Upper lobe of left lung (tissue), 6 donors: Measurements from ENCODE around the gene DEPDC5. TPM values are rescaled to one million over a fixed set of nuclear protein-coding genes. Genes with fewer than 3 reads are reported as not detected.

Experiments used
- ATAC-seq, 2 donors: fragments of 200-7000 bp; cut with Tn5 transposase; one replicate each; pipeline ENCODE4 v1.9.1; 2022; ENCODE audit warnings: mild to moderate bottlenecking in 2 of 2, moderate library complexity in 2 of 2; ENCODE audit not compliant: low FRiP score in 2 of 2
- DNase-seq, 2 donors: peaks; one replicate each; pipeline ENCODE4 v3.0.0-alpha.2; 2019 to 2020
- H3K27ac ChIP-seq, 4 donors: fragments of 200-600 bp; sonication (generic); one replicate each; pipeline ENCODE4 v1.5.1; 2016 to 2019
- H3K27me3 ChIP-seq, 4 donors: fragments of 200-600 bp; sonication (generic); one replicate each; pipeline ENCODE4 v1.5.1; 2017 to 2019
- H3K36me3 ChIP-seq, 4 donors: fragments of 200-600 bp; sonication (generic); one replicate each; pipeline ENCODE4 v1.5.1; 2016 to 2019
- H3K4me1 ChIP-seq, 4 donors: fragments of 200-600 bp; sonication (generic); one replicate each; pipeline ENCODE4 v1.5.1; 2018 to 2019
- H3K4me3 ChIP-seq, 4 donors: fragments of 200-600 bp; sonication (generic); one replicate each; pipeline ENCODE4 v1.5.1; 2017 to 2019; ENCODE audit warnings: mild to moderate bottlenecking in 2 of 4, moderate library complexity in 1 of 4
- H3K9me3 ChIP-seq, 4 donors: fragments of 200-600 bp; sonication (generic); one replicate each; pipeline ENCODE4 v1.5.1; 2018 to 2019
- CTCF ChIP-seq, 6 experiments: fragments of 450-650 bp in 4 of 6; fragments of 200-600 bp in 2 of 6; sonication (generic) in 2 of 6; IDR thresholded peaks; one replicate each; pipeline ENCODE4 v1.5.1; 2016 to 2019; ENCODE audit warnings: antibody characterized with exemption in 6 of 6
- EP300 ChIP-seq, 4 donors: sonication (generic); formaldehyde crosslinking; IDR thresholded peaks; one replicate each; pipeline ENCODE4 v1.5.1; 2017; ENCODE audit warnings: antibody characterized with exemption in 4 of 4, control low read depth in 2 of 4
- POLR2A ChIP-seq, 4 donors: fragments of 450-650 bp; IDR thresholded peaks; one replicate each; pipeline ENCODE4 v1.5.1; 2016 to 2017; ENCODE audit warnings: antibody characterized with exemption in 4 of 4, mild to moderate bottlenecking in 2 of 4
- POLR2AphosphoS5 ChIP-seq, 2 donors: sonication (generic); formaldehyde crosslinking; IDR thresholded peaks; one replicate each; pipeline ENCODE4 v1.5.1; 2017; ENCODE audit warnings: antibody characterized with exemption in 2 of 2
- WGBS, 2 donors: methylation state at CpG; one replicate each; pipeline ENCODE4 v1.1.5; 2017 to 2018; 5-methylcytosine and 5-hydroxymethylcytosine counted together
- total RNA-seq, 6 donors: library from RNA; depleted of rRNA in 4 of 6; stranded (reverse); fragments of >200 nt in 4 of 6; gene quantifications; one replicate each; pipeline versions ENCODE4 v1.1.0 to v1.2.1, GENCODE V29; 2016 to 2021
- donor health status: DM: no; HTN: no; CAD: no; lungs with moderate emphysema.
- donor health status: DM: no; HTN: yes; CAD: no; lungs with severe emphysema.

DEPDC5 gene
- total RNA-seq, 6 donors from 2014 or later, result 10.9 to 31.4 (median 24.4) TPM

GRCh38 chr22:31723723-31724122 lies 30.1 kb upstream of the DEPDC5 start:
- WGBS, 2 donors, result 93 to 97% methylated on average over 5 of the region's 5 CpGs
- no peaks in the 10 kb centered on the region for H3K9me3 ChIP-seq
- no peak for TF ChIP-seq CTCF (IDR thresholded peaks at IDR 0.05)
- no peak for TF ChIP-seq POLR2AphosphoS5 (IDR thresholded peaks at IDR 0.05)
- no peak for TF ChIP-seq EP300 (IDR thresholded peaks at IDR 0.05)
- no peak for TF ChIP-seq POLR2A (IDR thresholded peaks at IDR 0.05)

GRCh38 chr22:31726692-31727091 lies 27.1 kb upstream of the DEPDC5 start:
- DNase-seq (no peak), ATAC-seq (no peak)
- Histone ChIP-seq H3K4me1 (no peaks in the 10 kb centered on the region), H3K9me3 (no peaks in the 10 kb centered on the region), H3K4me3 (no peak overlapping the region), H3K27ac (no peak overlapping the region), H3K27me3 (no peaks in the 10 kb centered on the region), H3K36me3 (peaks cover 5 to 41% (median 21%) of the 10 kb centered on the region in 4 donors)
- TF ChIP-seq POLR2AphosphoS5 (IDR thresholded peaks at IDR 0.05), result no peak
- TF ChIP-seq CTCF (IDR thresholded peaks at IDR 0.05), result no peak
- no peak for TF ChIP-seq POLR2A (IDR thresholded peaks at IDR 0.05)
- no peak for TF ChIP-seq EP300 (IDR thresholded peaks at IDR 0.05)
- WGBS, 2 donors, result 85 to 94% methylated on average over 3 of the region's 3 CpGs

More at GRCh38 chr22:31723723-31724122, 30.1 kb upstream of the DEPDC5 start:
- no peak for ATAC-seq
- Histone ChIP-seq H3K4me3 (no peak overlapping the region), H3K4me1 (no peaks in the 10 kb centered on the region), H3K27me3 (no peaks in the 10 kb centered on the region), H3K36me3 (peaks cover 5 to 64% (median 29%) of the 10 kb centered on the region in 4 donors), H3K27ac (no peak overlapping the region)
- DNase-seq, result no peak

- Histone ChIP-seq H3K9me3 (no peaks in the 10 kb centered on the region), H3K27me3 (no peaks in the 10 kb centered on the region), H3K27ac (no peak overlapping the region), H3K4me3 (no peak overlapping the region), H3K4me1 (peaks cover 0 to 2% (median 0%) of the 10 kb centered on the region in 4 donors), H3K36me3 (peaks cover 0 to 29% (median 6%) of the 10 kb centered on the region in 4 donors)
- no peak for TF ChIP-seq POLR2AphosphoS5 (IDR thresholded peaks at IDR 0.05)
- TF ChIP-seq EP300 (IDR thresholded peaks at IDR 0.05), result no peak
- no peak for TF ChIP-seq POLR2A (IDR thresholded peaks at IDR 0.05)
- TF ChIP-seq CTCF (IDR thresholded peaks at IDR 0.05), result no peak
- no peak for DNase-seq
- WGBS, 2 donors, result 94 to 95% methylated on average over 4 of the region's 4 CpGs
- ATAC-seq, result no peak
Measured at GRCh38 chr22:31728857-31729256, 25.0 kb upstream of the DEPDC5 start.

- ATAC-seq, result no peak
- peaks cover 0 to 9% (median 1%) of the 10 kb centered on the region in 4 donors for H3K4me1 ChIP-seq
- TF ChIP-seq EP300 (IDR thresholded peaks at IDR 0.05) (no peak), CTCF (IDR thresholded peaks at IDR 0.05) (no peak), POLR2AphosphoS5 (IDR thresholded peaks at IDR 0.05) (no peak), POLR2A (IDR thresholded peaks at IDR 0.05) (no peak)
Measured at GRCh38 chr22:31730344-31730711, 23.5 kb upstream of the DEPDC5 start.

More at GRCh38 chr22:31730344-31730711, 23.5 kb upstream of the DEPDC5 start:
- DNase-seq, result no peak
- Histone ChIP-seq H3K27me3 (no peaks in the 10 kb centered on the region), H3K27ac (no peak overlapping the region), H3K36me3 (peaks cover 0 to 23% (median 0%) of the 10 kb centered on the region in 4 donors), H3K9me3 (no peaks in the 10 kb centered on the region), H3K4me3 (no peak overlapping the region)
- WGBS, 2 donors, result 82 to 87% methylated on average over 8 of the region's 8 CpGs
